ENCODE results near the gene MOV10L1. TPM values are rescaled to one million over a fixed set of nuclear protein-coding genes. Genes with fewer than 3 reads are reported as not detected.

Gene MOV10L1
- total and polyA plus RNA-seq, 9 of the 15 experiments (the other 6 are each of a cell fraction or from before 2014, with no cell fraction given): 0.06 to 0.43 (median 0.15) TPM

DNA sequence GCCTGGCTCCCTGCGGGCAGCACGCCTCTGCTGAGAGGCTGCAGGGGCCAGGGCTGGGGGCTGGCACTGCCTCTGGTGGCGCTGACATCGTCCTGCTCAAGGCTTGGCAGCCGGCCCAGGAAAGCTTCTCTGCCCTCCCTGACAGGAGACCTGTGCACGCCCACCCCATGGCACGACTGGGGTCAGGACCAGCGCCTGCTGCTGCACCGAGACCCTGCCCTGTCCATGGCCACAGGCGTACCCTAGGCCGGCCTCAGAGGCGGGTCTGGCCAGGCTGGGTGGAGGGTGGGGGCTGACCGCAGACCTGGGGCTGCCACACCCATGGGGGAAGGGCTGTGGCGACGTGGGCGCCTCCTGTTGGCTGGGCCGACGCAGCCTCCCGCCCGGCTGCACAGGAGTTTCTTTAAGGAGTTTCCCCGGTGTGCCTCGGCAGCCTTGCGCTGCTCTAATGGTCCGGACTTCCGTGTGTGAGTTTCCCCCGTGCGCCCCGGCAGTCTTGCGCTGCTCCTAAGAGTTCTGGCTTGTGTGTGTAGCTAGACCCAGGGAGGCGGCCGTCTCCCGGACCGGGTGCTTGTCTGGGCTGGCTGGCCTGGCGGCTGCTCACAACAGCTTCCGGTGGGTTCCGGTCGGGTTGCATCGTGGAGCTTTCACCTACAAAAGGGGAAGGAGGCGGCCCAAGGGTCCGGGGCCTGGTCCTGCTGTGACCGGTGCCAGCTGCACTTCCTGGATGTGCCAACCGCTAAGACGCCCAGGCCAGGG, 100.6 kb downstream of the MOV10L1 start (continued):
- TF ChIP-seq, protein P1, sequence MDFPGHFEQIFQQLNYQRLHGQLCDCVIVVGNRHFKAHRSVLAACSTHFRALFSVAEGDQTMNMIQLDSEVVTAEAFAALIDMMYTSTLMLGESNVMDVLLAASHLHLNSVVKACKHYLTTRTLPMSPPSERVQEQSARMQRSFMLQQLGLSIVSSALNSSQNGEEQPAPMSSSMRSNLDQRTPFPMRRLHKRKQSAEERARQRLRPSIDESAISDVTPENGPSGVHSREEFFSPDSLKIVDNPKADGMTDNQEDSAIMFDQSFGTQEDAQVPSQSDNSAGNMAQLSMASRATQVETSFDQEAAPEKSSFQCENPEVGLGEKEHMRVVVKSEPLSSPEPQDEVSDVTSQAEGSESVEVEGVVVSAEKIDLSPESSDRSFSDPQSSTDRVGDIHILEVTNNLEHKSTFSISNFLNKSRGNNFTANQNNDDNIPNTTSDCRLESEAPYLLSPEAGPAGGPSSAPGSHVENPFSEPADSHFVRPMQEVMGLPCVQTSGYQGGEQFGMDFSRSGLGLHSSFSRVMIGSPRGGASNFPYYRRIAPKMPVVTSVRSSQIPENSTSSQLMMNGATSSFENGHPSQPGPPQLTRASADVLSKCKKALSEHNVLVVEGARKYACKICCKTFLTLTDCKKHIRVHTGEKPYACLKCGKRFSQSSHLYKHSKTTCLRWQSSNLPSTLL (IDR thresholded peaks at IDR 0.05): no peak
- TF ChIP-seq STAT5A (IDR thresholded peaks at IDR 0.05; ENCODE audit: borderline replicate concordance, low read length) (no peak), GABPA (tag; conservative IDR thresholded peaks at IDR 0.05; ENCODE audit: low read depth) (peak; percentile 73), ZC3H11A (IDR thresholded peaks at IDR 0.05; ENCODE audit: low read depth, low read length) (no peak), ATF7 (IDR thresholded peaks at IDR 0.05) (no peak; the same call in 1 of the 2 replicates), MAZ (CRISPR knock-in tag; conservative IDR thresholded peaks at IDR 0.05 in 1 of 2, IDR thresholded peaks at IDR 0.05 in 1 of 2) (peak; percentile 77 to 87), BCL6 (CRISPR knock-in tag; IDR thresholded peaks at IDR 0.05) (no peak), CTBP1 (IDR thresholded peaks at IDR 0.05; ENCODE audit: borderline replicate concordance) (peak; percentile 52; the same call in 1 of the 2 replicates), ZNF165 (CRISPR knock-in tag; IDR thresholded peaks at IDR 0.05; ENCODE audit: borderline replicate concordance) (no peak), MLX (CRISPR knock-in tag; conservative IDR thresholded peaks at IDR 0.05) (no peak), AFF1 (IDR thresholded peaks at IDR 0.05; ENCODE audit: low read depth in 1 of 2, partially characterized antibody in 2 of 2) (no peak), ZNF282 (CRISPR knock-in tag; IDR thresholded peaks at IDR 0.05) (no peak), ZNF764 (CRISPR knock-in tag; IDR thresholded peaks at IDR 0.05; ENCODE audit: low read depth) (no peak), PHTF2 (CRISPR knock-in tag; IDR thresholded peaks at IDR 0.05) (no peak), TSC22D4 (tag; IDR thresholded peaks at IDR 0.05) (no peak), SMARCC2 (IDR thresholded peaks at IDR 0.05; ENCODE audit: low read depth) (no peak)
- TF ChIP-seq, protein P2, sequence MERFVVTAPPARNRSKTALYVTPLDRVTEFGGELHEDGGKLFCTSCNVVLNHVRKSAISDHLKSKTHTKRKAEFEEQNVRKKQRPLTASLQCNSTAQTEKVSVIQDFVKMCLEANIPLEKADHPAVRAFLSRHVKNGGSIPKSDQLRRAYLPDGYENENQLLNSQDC (CRISPR knock-in tag; IDR thresholded peaks at IDR 0.05): no peak
- TF ChIP-seq, protein P3, sequence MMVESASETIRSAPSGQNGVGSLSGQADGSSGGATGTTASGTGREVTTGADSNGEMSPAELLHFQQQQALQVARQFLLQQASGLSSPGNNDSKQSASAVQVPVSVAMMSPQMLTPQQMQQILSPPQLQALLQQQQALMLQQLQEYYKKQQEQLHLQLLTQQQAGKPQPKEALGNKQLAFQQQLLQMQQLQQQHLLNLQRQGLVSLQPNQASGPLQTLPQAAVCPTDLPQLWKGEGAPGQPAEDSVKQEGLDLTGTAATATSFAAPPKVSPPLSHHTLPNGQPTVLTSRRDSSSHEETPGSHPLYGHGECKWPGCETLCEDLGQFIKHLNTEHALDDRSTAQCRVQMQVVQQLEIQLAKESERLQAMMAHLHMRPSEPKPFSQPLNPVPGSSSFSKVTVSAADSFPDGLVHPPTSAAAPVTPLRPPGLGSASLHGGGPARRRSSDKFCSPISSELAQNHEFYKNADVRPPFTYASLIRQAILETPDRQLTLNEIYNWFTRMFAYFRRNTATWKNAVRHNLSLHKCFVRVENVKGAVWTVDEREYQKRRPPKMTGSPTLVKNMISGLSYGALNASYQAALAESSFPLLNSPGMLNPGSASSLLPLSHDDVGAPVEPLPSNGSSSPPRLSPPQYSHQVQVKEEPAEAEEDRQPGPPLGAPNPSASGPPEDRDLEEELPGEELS (CRISPR knock-in tag; IDR thresholded peaks at IDR 0.05; ENCODE audit: borderline replicate concordance): no peak

Data from K562 (cell line).